Right atrium auricular region (tissue), 2 donors: Measurements from ENCODE around the gene ZNF563. TPM values are rescaled to one million over a fixed set of nuclear protein-coding genes. Genes with fewer than 3 reads are reported as not detected.

Source experiments
- DNase-seq: peaks from one replicate; pipeline ENCODE4 v3.0.0-alpha.2; 2019; ENCODE audit warnings: low spot score
- H3K27ac ChIP-seq, 2 donors: fragments of 200-600 bp; sonication (generic); 1 replicate in 1 of 2; 2 replicates in 1 of 2; pipeline ENCODE4 v1.5.1; 2016 to 2019
- H3K27me3 ChIP-seq, 2 donors: fragments of 200-600 bp; sonication (generic); one replicate each; pipeline versions ENCODE4 v1.5.1 to v1.6.0; 2017 to 2019
- H3K36me3 ChIP-seq: fragments of 200-600 bp; sonication (generic); one replicate; pipeline ENCODE4 v1.5.1; 2016
- H3K4me1 ChIP-seq, 2 donors: fragments of 200-600 bp; sonication (generic); one replicate each; pipeline versions ENCODE4 v1.5.1 to v1.6.0; 2017 to 2019
- H3K4me3 ChIP-seq, 2 donors: fragments of 200-600 bp; sonication (generic); 1 replicate in 1 of 2; 2 replicates in 1 of 2; pipeline ENCODE4 v1.5.1; 2017 to 2019; ENCODE audit warnings: mild to moderate bottlenecking in 1 of 2, moderate library complexity in 1 of 2
- H3K9me3 ChIP-seq, 2 donors: fragments of 200-600 bp; sonication (generic); one replicate each; pipeline ENCODE4 v1.5.1; 2019
- total RNA-seq, 2 donors: library from RNA; depleted of rRNA; stranded (reverse); fragments of >200 nt; gene quantifications; one replicate each; pipeline ENCODE4 v1.1.0, GENCODE V29; 2016
- TF ChIP-seq, protein P1 (sequence below), 2 donors: fragments of 200-600 bp; sonication (generic); IDR thresholded peaks; one replicate each; pipeline ENCODE4 v1.5.1; 2019; ENCODE audit warnings: antibody characterized with exemption in 2 of 2

ZNF563 gene
- total RNA-seq, 2 donors from 2014 or later = 4.7 to 7.6 TPM

DNA sequence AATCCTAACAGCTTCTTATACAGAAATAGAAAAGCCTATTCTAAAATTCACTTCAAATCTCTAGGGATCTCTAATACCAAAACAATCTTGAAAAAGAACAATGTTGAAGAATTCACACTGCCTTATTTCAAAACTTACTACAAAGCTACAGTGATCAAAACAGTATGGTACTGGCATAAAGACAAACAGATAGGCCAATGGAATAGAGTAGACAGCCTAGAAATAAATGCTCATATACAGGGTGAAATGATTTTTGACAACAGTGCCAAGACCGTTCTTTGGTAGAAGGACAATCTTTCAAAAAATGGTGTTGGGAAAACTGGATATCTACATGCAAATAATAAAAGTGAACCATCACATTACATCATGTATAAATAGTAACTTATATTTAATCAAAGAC is 11.8 kb upstream of the ZNF563 start:
- H3K9me3 ChIP-seq = peaks cover 10 to 59% of the 10 kb centered on the region in 2 donors
- H3K36me3 ChIP-seq = peaks cover 13% of the 10 kb centered on the region
- no peaks in the 10 kb centered on the region for H3K4me1 ChIP-seq
- no peaks in the 10 kb centered on the region for H3K27me3 ChIP-seq
- DNase-seq = no peak
- TF ChIP-seq, protein P1, sequence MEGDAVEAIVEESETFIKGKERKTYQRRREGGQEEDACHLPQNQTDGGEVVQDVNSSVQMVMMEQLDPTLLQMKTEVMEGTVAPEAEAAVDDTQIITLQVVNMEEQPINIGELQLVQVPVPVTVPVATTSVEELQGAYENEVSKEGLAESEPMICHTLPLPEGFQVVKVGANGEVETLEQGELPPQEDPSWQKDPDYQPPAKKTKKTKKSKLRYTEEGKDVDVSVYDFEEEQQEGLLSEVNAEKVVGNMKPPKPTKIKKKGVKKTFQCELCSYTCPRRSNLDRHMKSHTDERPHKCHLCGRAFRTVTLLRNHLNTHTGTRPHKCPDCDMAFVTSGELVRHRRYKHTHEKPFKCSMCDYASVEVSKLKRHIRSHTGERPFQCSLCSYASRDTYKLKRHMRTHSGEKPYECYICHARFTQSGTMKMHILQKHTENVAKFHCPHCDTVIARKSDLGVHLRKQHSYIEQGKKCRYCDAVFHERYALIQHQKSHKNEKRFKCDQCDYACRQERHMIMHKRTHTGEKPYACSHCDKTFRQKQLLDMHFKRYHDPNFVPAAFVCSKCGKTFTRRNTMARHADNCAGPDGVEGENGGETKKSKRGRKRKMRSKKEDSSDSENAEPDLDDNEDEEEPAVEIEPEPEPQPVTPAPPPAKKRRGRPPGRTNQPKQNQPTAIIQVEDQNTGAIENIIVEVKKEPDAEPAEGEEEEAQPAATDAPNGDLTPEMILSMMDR (IDR thresholded peaks at IDR 0.05) = no peak
- no peak overlapping the region for H3K4me3 ChIP-seq
- no peak overlapping the region for H3K27ac ChIP-seq

DNA sequence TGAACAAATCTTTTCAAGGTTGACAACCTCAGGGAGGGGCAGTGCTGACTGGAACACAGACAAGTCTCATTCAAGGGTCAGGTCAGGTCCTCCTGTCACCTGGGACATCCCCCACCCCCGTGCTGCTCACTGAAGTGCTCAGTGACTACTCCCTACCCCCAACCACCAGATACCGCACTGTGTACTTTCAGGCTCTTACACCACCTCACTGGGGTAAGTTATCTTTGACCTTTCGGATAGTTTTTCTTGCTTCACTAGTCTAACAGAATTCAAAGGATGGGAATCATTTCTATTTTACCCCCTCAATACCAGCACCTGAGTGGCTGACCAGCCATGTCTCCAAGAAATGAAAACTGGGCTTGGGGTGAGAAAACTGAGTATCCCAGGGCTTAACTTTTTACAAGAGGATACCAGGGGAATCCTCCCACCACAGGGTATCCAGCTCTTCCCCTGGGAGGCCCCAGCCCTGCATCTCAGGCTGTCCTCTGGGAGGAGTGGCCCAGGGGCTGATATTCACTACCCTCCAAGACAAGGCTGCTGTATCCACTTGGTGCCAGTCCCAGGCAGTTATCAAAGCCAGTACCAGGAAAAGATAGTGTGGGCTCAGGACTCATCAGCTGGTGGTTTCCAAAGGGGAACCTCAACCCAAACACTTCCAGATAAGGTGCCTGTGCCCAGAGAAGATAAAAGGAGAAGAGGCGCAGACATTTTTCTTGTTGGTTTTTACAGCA is 2.1 kb downstream of the ZNF563 start:
- Histone ChIP-seq H3K4me3 (no peak overlapping the region), H3K27me3 (no peaks in the 10 kb centered on the region), H3K9me3 (no peaks in the 10 kb centered on the region), H3K36me3 (no peaks in the 10 kb centered on the region), H3K27ac (peak overlapping the region; percentile 95), H3K4me1 (peaks cover 0 to 32% of the 10 kb centered on the region in 2 donors)
- TF ChIP-seq, protein P1 (IDR thresholded peaks at IDR 0.05) = no peak
- no peak for DNase-seq

DNA sequence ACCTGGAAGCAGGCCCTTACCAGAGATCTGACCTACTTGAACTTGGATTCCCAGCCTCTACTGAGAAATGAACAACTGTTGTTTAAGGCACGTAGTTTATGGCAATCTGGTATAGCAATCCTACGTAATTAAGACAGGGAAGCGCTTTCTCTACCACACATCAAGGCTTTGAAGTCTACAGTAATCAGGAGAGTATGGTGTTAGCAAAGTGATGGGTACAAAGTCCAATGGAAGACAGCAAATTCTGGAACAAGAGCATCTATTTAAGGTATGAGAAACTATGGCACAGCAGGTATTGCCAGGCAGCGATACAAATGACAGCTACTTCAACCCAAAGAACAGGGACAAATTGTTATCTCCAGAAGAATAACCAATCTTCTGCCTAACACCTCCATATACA is 3.1 kb downstream of the ZNF563 start:
- peak overlapping the region; percentile 95 for H3K27ac ChIP-seq
- no peak overlapping the region for H3K4me3 ChIP-seq
- TF ChIP-seq, protein P1 (IDR thresholded peaks at IDR 0.05) = no peak
- no peaks in the 10 kb centered on the region for H3K36me3 ChIP-seq
- peaks cover 0 to 32% of the 10 kb centered on the region in 2 donors for H3K4me1 ChIP-seq
- H3K9me3 ChIP-seq = no peaks in the 10 kb centered on the region
- no peak for DNase-seq
- no peaks in the 10 kb centered on the region for H3K27me3 ChIP-seq

DNA sequence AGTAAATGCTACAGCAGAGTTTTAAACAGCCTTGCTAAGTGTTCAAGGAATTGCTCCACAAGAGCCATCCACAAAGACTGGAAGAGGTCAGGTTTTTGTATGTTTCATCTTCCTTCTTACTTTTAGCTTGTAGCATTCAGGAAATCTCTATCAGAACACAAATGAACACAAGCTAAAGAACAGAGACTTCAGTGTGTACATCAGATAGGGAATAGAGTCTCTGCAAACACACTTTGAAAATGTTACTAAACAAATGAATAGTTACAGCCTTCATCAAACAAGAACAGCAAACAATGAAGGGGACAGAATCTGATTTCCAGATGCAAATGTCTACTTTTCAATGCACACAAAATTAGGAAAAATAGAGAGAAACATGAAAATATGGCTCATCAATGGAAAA is 7.7 kb downstream of the ZNF563 start:
- TF ChIP-seq, protein P1 (IDR thresholded peaks at IDR 0.05) = no peak
- no peak for DNase-seq
- Histone ChIP-seq H3K4me1 (peaks cover 0 to 9% of the 10 kb centered on the region in 2 donors), H3K27ac (no peak overlapping the region), H3K4me3 (no peak overlapping the region), H3K9me3 (no peaks in the 10 kb centered on the region), H3K27me3 (no peaks in the 10 kb centered on the region), H3K36me3 (peaks cover 23% of the 10 kb centered on the region)

DNA sequence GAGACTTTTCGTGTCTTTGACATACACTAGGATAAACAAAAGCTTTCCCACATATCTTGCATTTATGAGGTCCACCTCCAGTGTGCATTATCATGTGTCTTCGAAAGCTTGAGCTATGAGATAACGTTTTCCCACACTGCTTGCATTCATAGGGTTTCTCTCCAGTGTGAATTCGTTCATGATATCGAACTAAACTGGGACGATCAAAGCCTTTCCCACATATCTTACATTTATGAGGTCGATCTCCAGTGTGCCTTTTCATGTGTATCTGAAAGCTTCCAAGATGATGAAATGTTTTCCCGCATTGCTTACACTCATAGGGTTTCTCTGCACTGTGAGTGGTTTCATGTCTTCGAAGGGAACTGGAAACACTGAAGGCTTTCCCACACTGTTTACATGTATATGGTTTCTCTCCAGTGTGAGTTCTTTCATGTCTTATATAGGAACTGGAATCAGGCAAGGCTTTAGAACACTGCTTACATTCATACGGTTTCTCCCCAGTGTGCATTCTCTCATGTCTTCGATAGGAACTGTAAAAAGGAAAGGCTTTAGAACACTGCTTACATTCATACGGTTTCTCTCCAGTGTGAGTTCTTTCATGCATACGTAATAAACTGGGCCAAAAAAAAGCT is 14.5 kb downstream of the ZNF563 start:
- Histone ChIP-seq H3K4me3 (no peak overlapping the region), H3K27ac (no peak overlapping the region), H3K36me3 (peaks cover 56% of the 10 kb centered on the region), H3K9me3 (peaks cover 0 to 4% of the 10 kb centered on the region in 2 donors), H3K27me3 (no peaks in the 10 kb centered on the region), H3K4me1 (no peaks in the 10 kb centered on the region)
- TF ChIP-seq, protein P1 (IDR thresholded peaks at IDR 0.05) = no peak
- no peak for DNase-seq
